ENCODE results near the gene PIH1D1.
"Not testable (repeated sequence)": the region's sequence is repeated elsewhere in the genome, so short reads cannot be mapped to it uniquely, and the experiment has no call there.

The PIH1D1 gene

GRCh38 chr19:49453013-49453756, 1.6 kb upstream of the PIH1D1 start, which contains the start of gene ALDH16A1:
ALDH16A1 (plus strand) TSS chr19:49453225; CDS start chr19:49453332, 107 bp downstream.
- DNase-seq: peak; percentile 98

- no peak for DNase-seq
These were observed 1.2 kb downstream of the PIH1D1 start for GRCh38 chr19:49450405-49450804.

GRCh38 chr19:49448432-49448786, 3.2 kb downstream of the PIH1D1 start:
- DNase-seq: no peak

GRCh38 chr19:49447485-49448431, 3.9 kb downstream of the PIH1D1 start:
- no peak for DNase-seq

GRCh38 chr19:49445997-49446396, 5.6 kb downstream of the PIH1D1 start:
- DNase-seq: no peak

- DNase-seq: not testable (repeated sequence)
These were observed 7.4 kb downstream of the PIH1D1 start for GRCh38 chr19:49444100-49444700.

- peak; percentile 87 for DNase-seq
These were observed 8.1 kb downstream of the PIH1D1 start for GRCh38 chr19:49443366-49444099.

GRCh38 chr19:49442771-49443365, 8.7 kb downstream of the PIH1D1 start:
- no peak for DNase-seq

- no peak for DNase-seq
These were observed 9.3 kb downstream of the PIH1D1 start for GRCh38 chr19:49442354-49442753.

- DNase-seq: no peak
These were observed 9.7 kb downstream of the PIH1D1 start for GRCh38 chr19:49441960-49442350.

GRCh38 chr19:49441210-49441959, 10.2 kb downstream of the PIH1D1 start, which contains the start of gene SLC17A7:
SLC17A7 (minus strand) TSS chr19:49441527; CDS start chr19:49441379, 148 bp downstream.
- DNase-seq: no peak

- DNase-seq: no peak
These were observed 11.0 kb downstream of the PIH1D1 start for GRCh38 chr19:49440439-49441209.

GRCh38 chr19:49439836-49440235, 11.8 kb downstream of the PIH1D1 start:
- DNase-seq: no peak

GRCh38 chr19:49438261-49438660, 13.4 kb downstream of the PIH1D1 start:
- DNase-seq: no peak

GRCh38 chr19:49437231-49437630, 14.4 kb downstream of the PIH1D1 start:
- no peak for DNase-seq

- DNase-seq: no peak
These were observed 15.1 kb downstream of the PIH1D1 start for GRCh38 chr19:49436381-49437017.

- DNase-seq: no peak
These were observed 15.9 kb downstream of the PIH1D1 start for GRCh38 chr19:49435670-49436069.

- no peak for DNase-seq
These were observed 16.6 kb downstream of the PIH1D1 start for GRCh38 chr19:49434907-49435583.

GRCh38 chr19:49433240-49433901, 18.2 kb downstream of the PIH1D1 start:
- DNase-seq: no peak

All from NCI-H1436 treated with DMSO at 0.1 percent for 48 hours (cell line).